Measurements from ENCODE around the gene NEK6.

NEK6 gene

GRCh38 chr9:124210697-124211096, 47.1 kb upstream of the NEK6 start:
- Histone ChIP-seq H3K4me3 (replicated peaks; ENCODE audit: insufficient read depth, low read length) (no peak overlapping the region), H3K27me3 (ENCODE audit: insufficient read depth, poor library complexity, severe bottlenecking) (no peaks in the 10 kb centered on the region), H3K27ac (replicated peaks) (no peak overlapping the region)
- no peak for DNase-seq (ENCODE audit: low read depth in 1 of 2, low spot score in 1 of 2)
- no peak for TF ChIP-seq GABPA (IDR thresholded peaks at IDR 0.05; ENCODE audit: low read depth)

GRCh38 chr9:124212381-124213050, 45.2 kb upstream of the NEK6 start:
- no peak for DNase-seq (ENCODE audit: low read depth in 1 of 2, low spot score in 1 of 2)
- TF ChIP-seq GABPA (IDR thresholded peaks at IDR 0.05; ENCODE audit: low read depth) (no peak), CTCF (IDR thresholded peaks at IDR 0.05; ENCODE audit: insufficient read depth, low read length) (no peak), POLR2AphosphoS5 (IDR thresholded peaks at IDR 0.05; ENCODE audit: low read depth) (no peak), SPI1 (IDR thresholded peaks at IDR 0.05; ENCODE audit: borderline replicate concordance, low read depth) (no peak), REST (IDR thresholded peaks at IDR 0.05; ENCODE audit: insufficient replicate concordance, low read depth) (no peak)
- Histone ChIP-seq H3K27me3 (ENCODE audit: insufficient read depth, poor library complexity, severe bottlenecking) (no peaks in the 10 kb centered on the region), H3K4me3 (replicated peaks; ENCODE audit: insufficient read depth, low read length) (no peak overlapping the region), H3K27ac (replicated peaks) (no peak overlapping the region)

GRCh38 chr9:124213396-124213795, 44.4 kb upstream of the NEK6 start:
- no peak for DNase-seq (ENCODE audit: low read depth in 1 of 2, low spot score in 1 of 2)
- Histone ChIP-seq H3K27ac (replicated peaks) (no peak overlapping the region), H3K27me3 (ENCODE audit: insufficient read depth, poor library complexity, severe bottlenecking) (no peaks in the 10 kb centered on the region), H3K4me3 (replicated peaks; ENCODE audit: insufficient read depth, low read length) (no peak overlapping the region)
- TF ChIP-seq REST (IDR thresholded peaks at IDR 0.05; ENCODE audit: insufficient replicate concordance, low read depth) (no peak), POLR2AphosphoS5 (IDR thresholded peaks at IDR 0.05; ENCODE audit: low read depth) (no peak), GABPA (IDR thresholded peaks at IDR 0.05; ENCODE audit: low read depth) (no peak), CTCF (IDR thresholded peaks at IDR 0.05; ENCODE audit: insufficient read depth, low read length) (no peak), SPI1 (IDR thresholded peaks at IDR 0.05; ENCODE audit: borderline replicate concordance, low read depth) (no peak)

- no peak for DNase-seq (ENCODE audit: low read depth in 1 of 2, low spot score in 1 of 2)
- Histone ChIP-seq H3K27ac (replicated peaks) (no peak overlapping the region), H3K4me3 (replicated peaks; ENCODE audit: insufficient read depth, low read length) (no peak overlapping the region), H3K27me3 (ENCODE audit: insufficient read depth, poor library complexity, severe bottlenecking) (no peaks in the 10 kb centered on the region)
- TF ChIP-seq SPI1 (IDR thresholded peaks at IDR 0.05; ENCODE audit: borderline replicate concordance, low read depth): peak; percentile 74
- no peak for TF ChIP-seq POLR2AphosphoS5 (IDR thresholded peaks at IDR 0.05; ENCODE audit: low read depth)
These were observed 43.6 kb upstream of the NEK6 start for GRCh38 chr9:124214116-124214515.
